Activated T-cell treated with anti-CD3 and anti-CD28 coated beads, Interleukin-2, amount 50 U/mL, for 48 hours (primary cell): ENCODE results near the gene RXRB.
"Not testable (repeated sequence)": the region's sequence is repeated elsewhere in the genome, so short reads cannot be mapped to it uniquely, and the experiment has no call there.

Experiments used
- DNase-seq, 2 experiments: peaks; one replicate each; pipeline ENCODE4 v3.0.0-alpha.2; 2020

RXRB gene

DNA sequence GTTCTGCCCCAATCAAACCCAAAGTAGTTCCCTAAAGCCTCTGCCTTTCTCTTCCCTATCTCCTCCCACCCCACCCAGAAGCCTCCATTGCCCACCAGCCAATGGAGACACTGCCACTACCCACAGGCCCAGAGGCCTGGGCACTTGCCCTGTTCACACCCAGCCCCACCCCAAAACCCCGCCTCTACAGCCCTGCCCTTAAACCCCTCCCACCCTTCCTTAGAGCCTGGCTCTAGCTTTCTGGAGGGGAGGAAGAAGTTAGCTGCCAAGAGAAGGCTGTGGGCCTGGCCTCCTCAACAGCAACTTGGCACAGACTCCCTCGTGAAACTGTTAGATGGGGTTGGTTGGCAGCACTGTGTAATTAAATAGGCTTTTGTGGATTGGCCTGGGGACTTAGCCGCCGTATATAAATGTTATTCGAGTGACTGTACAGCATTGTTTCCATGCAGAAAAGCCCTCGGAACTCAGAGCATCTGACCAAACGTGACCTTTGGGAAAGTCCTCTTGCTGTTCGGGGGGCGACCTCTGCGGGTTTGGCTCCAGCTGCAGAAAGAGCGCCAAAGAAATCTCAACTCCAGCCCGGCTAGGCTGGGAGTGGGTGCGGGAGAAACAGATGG is 39.6 kb downstream of the RXRB start:
- peak in 1 of 2 experiments; percentile 20 for DNase-seq

DNA sequence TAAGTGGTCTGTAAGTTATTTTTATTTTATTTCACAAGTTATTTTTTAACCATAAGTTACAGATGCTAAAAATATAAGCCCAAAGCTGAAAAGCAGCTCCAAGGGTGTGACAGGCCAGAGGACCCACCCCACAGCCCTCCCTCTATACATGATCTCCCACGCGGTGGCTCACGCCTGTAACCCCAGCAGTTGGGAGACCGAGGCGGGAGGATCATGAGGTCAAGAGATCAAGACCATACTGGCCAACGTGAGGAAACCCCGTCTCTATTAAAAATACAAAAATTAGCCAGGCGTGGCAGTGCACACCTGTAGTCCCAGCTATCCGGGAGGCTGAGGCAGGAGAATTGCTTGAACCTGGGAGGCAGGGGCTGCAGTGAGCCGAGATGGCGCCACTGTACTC is 40.4 kb downstream of the RXRB start:
- no peak for DNase-seq

DNA sequence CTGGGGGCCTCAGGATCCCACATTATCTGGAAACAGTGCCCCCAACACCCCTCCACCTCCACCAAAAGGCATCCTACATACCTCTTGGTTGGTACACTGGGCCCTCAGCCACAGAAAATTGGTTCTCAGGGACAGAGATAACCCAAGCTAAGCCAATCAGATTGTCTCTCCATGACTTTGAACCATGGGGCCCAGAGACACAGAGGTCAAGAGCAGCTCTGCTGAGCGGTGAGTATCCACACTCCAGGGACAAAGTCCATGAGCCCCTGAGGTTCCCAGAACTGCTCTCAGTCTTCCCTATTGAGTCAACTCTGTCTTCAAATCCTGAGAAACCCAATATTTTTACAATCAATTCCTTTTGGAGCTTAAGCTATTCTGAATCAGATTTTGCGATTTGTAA is 43.5 kb downstream of the RXRB start:
- DNase-seq: no peak

DNA sequence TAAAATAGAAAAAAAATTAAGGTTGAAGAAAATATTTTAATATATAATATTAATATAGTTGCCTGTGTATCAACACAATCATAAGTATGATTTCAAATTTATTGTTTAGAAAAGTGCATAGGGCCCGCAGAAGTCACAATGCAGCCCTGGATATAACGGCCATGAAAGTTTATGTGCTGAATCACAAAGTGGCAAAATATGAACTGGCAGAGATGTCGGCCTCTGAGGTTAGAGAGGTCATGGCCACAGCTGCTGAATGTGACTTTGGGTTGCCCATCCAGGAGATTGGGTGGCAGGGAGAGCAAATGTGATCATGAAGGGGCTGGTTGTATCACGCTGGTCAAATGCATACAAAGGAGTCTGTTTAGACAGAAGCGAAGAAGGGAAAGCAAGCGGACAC is 43.9 kb downstream of the RXRB start:
- no peak for DNase-seq

DNA sequence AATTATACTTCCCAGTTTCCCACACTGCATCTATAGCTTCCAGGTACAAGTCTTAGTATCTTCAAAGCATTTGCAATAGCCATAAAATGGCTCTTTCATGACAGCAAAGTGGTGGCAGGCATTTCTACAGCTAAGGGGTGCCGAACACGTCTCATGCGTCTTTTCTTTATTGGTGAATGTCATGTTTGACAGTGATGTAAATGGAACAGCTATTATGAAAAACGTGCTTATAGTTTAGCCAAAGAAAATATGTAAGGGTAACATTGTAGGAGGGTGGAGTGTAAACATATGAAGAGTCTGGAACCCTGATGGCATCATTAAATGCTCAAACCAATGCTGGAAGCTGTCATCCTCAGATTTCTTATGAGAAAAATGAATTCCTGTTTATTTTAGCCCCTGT is 46.1 kb downstream of the RXRB start:
- DNase-seq: no peak

DNA sequence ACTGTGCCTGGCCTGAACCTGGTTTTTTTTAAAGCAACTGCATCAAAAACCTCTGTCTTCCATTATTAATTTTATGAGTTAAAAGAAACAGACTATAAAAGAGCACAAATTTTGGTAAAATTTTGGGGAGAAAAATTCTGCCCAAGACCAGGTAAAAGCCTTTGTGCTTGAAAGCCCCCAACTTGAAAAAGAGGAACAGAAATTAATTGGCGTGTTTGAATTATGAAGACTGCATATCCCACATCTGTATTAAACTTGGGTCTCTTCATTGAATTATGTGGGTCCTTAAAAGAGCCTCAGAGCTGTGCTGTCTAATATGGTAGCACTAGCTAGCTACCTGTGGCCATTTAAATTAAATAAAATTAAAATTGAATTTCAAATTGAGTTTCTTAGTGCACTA is 49.4 kb downstream of the RXRB start:
- DNase-seq: no peak

DNA sequence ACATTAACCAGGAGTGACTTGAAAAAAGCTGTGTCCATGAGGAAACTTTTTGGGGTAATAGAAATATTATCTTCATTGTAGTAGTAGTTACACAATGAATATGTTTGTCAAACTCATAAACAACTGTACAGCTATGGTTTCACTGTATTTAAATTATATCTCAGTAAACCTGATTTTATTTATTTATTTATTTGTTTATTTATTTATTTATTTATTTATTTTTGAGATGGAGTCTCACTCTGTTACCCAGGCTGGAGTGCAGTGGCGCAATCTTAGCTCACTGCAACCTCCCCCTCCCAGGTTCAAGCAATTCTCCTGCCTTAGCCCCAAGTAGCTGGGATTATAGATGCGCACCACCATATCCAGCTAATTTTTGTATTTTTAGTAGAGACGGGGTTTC is 49.9 kb downstream of the RXRB start:
- not testable (repeated sequence) for DNase-seq

DNA sequence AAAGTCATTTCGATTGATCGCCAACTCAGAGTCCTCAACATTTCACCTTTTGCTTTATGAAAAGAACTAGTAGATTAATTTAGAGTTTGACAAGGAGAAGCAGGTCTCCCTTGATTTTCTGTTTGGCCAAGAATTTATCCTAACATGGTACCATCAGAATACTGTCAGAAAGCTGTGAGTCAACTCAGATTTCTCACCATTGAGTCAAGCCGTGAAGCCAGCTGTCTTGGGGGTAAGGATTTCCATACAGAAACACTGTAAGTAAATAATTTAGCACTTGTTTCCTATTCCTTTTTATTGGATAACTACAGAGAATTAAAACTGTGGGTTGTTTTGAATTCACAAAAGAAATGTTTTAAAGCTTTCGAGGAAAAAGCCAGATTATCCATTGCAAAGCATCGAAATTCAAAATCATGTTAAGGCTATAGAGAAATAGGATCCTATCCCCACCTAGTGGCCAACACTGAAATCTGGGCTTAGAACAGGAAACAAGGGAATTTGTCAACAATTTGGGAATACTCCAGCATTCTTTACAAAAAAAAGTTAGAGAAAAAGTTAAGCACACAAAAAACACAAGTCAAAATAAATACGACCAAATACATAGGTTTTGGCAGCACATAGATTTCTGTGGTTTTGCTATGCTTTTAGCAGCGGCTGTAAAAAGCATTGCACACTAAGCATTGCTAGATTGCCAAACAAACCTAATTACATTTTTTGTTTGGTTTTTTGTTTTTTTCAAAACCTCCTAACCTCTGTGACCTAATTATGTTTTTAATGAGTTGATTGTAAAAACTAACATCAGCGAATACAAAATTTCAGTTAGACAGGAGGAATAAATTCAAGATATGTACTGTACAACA is 52.4 kb downstream of the RXRB start:
- DNase-seq: no peak

DNA sequence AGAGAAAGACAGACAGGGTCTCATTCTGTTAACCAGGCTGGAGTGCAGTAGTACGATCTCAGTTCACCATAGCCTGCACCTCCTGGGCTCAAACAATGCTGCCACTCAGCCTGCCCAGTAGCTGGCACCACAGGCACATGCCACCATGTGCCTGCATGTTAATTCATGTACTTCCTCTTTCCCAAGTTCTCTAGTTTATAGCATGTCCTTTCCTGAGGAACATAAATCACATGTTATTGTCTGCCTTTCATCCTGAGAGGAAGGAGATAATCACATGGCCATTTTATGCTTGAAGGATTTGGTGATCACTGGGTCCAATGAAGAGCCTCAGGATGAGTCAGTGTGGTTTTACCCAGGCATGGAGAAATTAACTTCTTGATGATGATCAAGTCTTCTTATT is 56.1 kb downstream of the RXRB start:
- no peak for DNase-seq
